Measurements from ENCODE around the gene RRP1.

- TF ChIP-seq YY1 (IDR thresholded peaks at IDR 0.05; ENCODE audit: insufficient read depth, insufficient read length): no peak
- TF ChIP-seq ZNF274 (IDR thresholded peaks at IDR 0.05; ENCODE audit: low read depth, low read length): no peak
These were observed 8.7 kb downstream of the RRP1 start for GRCh38 chr21:43797925-43798715.
